Transverse colon (tissue), 4 donors: ENCODE results near the gene CLUH.

Experiments used
- EP300 ChIP-seq: sonication (generic); formaldehyde crosslinking; IDR thresholded peaks from one replicate; pipeline ENCODE4 v1.6.1; 2017; ENCODE audit warnings: antibody characterized with exemption, low read depth
- POLR2A ChIP-seq: fragments of 450-650 bp; IDR thresholded peaks from one replicate; pipeline ENCODE4 v1.6.1; 2016; ENCODE audit warnings: antibody characterized with exemption, mild to moderate bottlenecking, moderate library complexity
- POLR2AphosphoS5 ChIP-seq, 3 donors: sonication (generic); formaldehyde crosslinking; IDR thresholded peaks; one replicate each; pipeline ENCODE4 v1.6.1; 2016; ENCODE audit warnings: antibody characterized with exemption in 3 of 3
- TF ChIP-seq, protein P1 (sequence below), 5 experiments: fragments of 200-600 bp in 3 of 5; fragments of 450-650 bp in 2 of 5; sonication (generic) in 3 of 5; IDR thresholded peaks; 1 replicate in 2 of 5; 2 replicates in 3 of 5; pipeline ENCODE4 v1.5.1; 2016 to 2017; ENCODE audit warnings: antibody characterized with exemption in 5 of 5, inconsistent platforms in 3 of 5, mild to moderate bottlenecking in 2 of 5, moderate library complexity in 1 of 5

- TF ChIP-seq, protein P1, sequence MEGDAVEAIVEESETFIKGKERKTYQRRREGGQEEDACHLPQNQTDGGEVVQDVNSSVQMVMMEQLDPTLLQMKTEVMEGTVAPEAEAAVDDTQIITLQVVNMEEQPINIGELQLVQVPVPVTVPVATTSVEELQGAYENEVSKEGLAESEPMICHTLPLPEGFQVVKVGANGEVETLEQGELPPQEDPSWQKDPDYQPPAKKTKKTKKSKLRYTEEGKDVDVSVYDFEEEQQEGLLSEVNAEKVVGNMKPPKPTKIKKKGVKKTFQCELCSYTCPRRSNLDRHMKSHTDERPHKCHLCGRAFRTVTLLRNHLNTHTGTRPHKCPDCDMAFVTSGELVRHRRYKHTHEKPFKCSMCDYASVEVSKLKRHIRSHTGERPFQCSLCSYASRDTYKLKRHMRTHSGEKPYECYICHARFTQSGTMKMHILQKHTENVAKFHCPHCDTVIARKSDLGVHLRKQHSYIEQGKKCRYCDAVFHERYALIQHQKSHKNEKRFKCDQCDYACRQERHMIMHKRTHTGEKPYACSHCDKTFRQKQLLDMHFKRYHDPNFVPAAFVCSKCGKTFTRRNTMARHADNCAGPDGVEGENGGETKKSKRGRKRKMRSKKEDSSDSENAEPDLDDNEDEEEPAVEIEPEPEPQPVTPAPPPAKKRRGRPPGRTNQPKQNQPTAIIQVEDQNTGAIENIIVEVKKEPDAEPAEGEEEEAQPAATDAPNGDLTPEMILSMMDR (IDR thresholded peaks at IDR 0.05) = no peak
- TF ChIP-seq POLR2AphosphoS5 (IDR thresholded peaks at IDR 0.05) = no peak
- TF ChIP-seq EP300 = no peak
- TF ChIP-seq POLR2A = no peak
These were observed 21.1 kb downstream of the CLUH start for GRCh38 chr17:2690165-2691068.
